ENCODE data around the gene RUNX1. TPM values are rescaled to one million over a fixed set of nuclear protein-coding genes. Genes with fewer than 3 reads are reported as not detected.

The RUNX1 gene
- total RNA-seq, 2 donors from 2014 or later = 112 to 136 TPM

DNA sequence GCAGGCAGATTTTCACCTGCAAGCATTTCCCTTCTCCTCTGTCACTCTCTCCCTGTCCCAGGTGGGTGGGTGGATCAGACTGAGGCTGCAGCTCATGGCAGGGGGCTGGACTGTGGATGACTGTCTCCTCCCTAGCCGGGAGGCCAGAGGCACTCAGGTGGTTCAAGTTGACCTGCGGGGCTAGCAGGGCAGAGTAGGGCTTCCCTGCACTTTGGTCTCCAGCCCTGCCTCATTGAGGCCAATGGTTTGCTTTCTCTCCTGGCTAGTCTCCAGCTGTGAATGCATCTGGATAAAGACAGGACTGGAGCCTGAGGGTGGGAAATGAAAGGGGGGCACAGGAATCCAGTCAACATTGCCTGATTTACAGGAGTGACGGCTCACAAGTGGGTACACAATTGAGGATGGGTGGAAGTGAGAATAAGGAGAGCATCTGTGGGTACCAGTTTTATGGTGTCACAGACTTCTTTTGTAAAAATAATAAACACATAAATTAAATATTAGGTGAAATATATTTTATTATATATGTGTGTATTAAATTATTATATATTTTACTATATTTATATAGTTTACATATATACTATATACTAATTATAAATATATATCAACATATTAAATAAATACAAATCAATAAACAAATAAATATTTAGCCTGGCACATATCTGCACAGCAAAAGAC lies 25.6 kb downstream of the RUNX1 start:
- no peaks in the 10 kb centered on the region for H3K9me3 Mint-ChIP-seq
- peaks cover 72% of the 10 kb centered on the region for H3K4me1 Mint-ChIP-seq
- peak overlapping the region; percentile 94 for H3K27ac Mint-ChIP-seq
- ATAC-seq (replicated peaks) = no peak
- peak overlapping the region; percentile 90 for H3K4me3 Mint-ChIP-seq
- H3K36me3 Mint-ChIP-seq (ENCODE audit: low read depth) = peaks cover 18% of the 10 kb centered on the region
- H3K27me3 Mint-ChIP-seq = no peaks in the 10 kb centered on the region

DNA sequence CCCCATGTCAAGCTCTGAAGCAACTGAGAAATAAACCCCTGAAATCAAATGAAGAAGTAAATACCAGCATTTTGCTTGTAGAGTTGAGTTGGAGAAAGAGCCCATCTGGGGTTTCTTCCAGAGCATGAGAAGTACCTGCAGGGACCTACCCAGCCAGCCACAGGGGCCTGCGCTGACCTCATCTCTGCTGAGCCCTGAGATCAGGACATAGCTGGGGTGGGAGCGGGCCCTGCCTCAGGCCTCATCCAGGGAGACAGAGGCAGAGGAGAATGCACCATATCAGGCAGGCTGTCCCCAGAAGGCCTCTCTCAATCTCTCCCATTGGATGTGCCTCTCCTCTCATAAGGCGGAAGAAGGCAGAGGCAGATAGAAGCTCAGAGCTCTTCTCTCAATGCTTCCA lies 27.6 kb downstream of the RUNX1 start:
- no peaks in the 10 kb centered on the region for H3K27me3 Mint-ChIP-seq
- H3K36me3 Mint-ChIP-seq (ENCODE audit: low read depth) = peaks cover 18% of the 10 kb centered on the region
- H3K4me1 Mint-ChIP-seq = peaks cover 76% of the 10 kb centered on the region
- peak overlapping the region; percentile 87 for H3K27ac Mint-ChIP-seq
- peak overlapping the region; percentile 69 for H3K4me3 Mint-ChIP-seq
- H3K9me3 Mint-ChIP-seq = no peaks in the 10 kb centered on the region
- ATAC-seq (replicated peaks) = no peak

DNA sequence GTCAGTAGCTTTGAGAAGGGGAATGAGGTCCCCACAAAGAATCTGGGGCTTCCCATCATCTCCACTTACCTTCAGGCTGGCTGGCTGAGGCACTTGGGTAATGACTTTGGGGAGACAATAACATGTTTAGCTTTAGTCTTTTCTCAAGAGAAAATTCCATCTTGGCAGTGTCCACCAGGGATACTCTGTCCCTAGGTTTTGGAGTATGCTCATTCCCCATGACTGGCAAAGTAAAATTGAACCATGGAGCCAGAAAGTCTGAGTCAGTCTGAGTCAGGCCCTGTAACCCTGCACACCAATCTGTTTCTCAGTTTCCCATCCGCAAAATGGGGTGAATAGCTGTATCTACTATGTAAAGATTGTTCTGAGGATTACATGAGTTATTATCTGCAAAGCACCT lies 28.2 kb downstream of the RUNX1 start:
- peak overlapping the region; percentile 69 for H3K4me3 Mint-ChIP-seq
- peak overlapping the region; percentile 87 for H3K27ac Mint-ChIP-seq
- peaks cover 80% of the 10 kb centered on the region for H3K4me1 Mint-ChIP-seq
- peak; percentile 71 for ATAC-seq (replicated peaks)
- H3K36me3 Mint-ChIP-seq (ENCODE audit: low read depth) = peaks cover 18% of the 10 kb centered on the region
- H3K9me3 Mint-ChIP-seq = no peaks in the 10 kb centered on the region
- no peaks in the 10 kb centered on the region for H3K27me3 Mint-ChIP-seq

GRCh38 chr21:35020436-35020835 lies 28.7 kb downstream of the RUNX1 start:
- Mint-ChIP-seq H3K27ac (peak overlapping the region; percentile 87), H3K9me3 (no peaks in the 10 kb centered on the region), H3K27me3 (no peaks in the 10 kb centered on the region), H3K4me1 (peaks cover 80% of the 10 kb centered on the region), H3K4me3 (peak overlapping the region; percentile 69), H3K36me3 (ENCODE audit: low read depth) (peaks cover 18% of the 10 kb centered on the region)
- ATAC-seq (replicated peaks) = peak; percentile 64

DNA sequence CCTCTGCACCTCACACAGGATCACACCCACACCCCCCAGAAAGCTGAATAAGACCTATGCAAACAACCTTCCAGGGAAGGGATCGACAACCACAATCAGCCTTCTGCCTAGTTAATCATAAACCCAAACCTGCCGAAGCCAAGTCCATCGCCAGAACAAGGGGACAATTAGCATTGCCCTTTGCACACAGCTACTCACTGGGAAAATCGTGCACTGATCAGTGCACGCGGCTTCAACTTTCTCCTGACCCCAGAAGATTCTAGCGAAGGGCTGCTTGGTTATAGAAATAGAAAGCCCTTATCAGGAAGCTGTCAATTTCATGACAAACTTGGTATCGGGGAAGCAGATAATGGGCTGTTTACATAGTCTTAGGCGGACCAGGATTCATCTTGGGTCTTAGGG lies 29.5 kb downstream of the RUNX1 start:
- Mint-ChIP-seq H3K27me3 (no peaks in the 10 kb centered on the region), H3K27ac (peak overlapping the region; percentile 87), H3K4me3 (peak overlapping the region; percentile 69), H3K36me3 (ENCODE audit: low read depth) (peaks cover 16% of the 10 kb centered on the region), H3K4me1 (peaks cover 81% of the 10 kb centered on the region), H3K9me3 (no peaks in the 10 kb centered on the region)
- ATAC-seq (replicated peaks) = no peak

DNA sequence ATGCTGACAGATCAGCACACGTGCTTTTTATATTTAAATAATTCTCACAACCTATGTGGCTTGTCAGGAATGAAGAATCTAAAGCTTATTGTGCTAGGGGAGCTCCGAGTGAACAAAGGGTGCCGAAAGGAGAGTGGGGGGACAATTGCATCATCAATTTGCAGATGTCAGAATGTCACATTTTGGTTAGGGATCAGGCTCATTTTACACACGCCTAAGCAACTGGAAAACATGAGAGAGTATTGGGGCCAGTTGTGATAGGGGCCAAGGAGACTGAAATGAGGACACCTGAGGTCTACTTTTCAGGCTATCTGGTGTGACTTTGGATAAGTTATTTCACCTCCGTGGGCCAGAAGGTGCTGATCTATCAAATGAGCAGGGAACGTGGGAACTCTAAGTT lies 31.8 kb downstream of the RUNX1 start:
- peak overlapping the region; percentile 77 for H3K27ac Mint-ChIP-seq
- H3K9me3 Mint-ChIP-seq = no peaks in the 10 kb centered on the region
- no peaks in the 10 kb centered on the region for H3K27me3 Mint-ChIP-seq
- H3K4me1 Mint-ChIP-seq = peaks cover 80% of the 10 kb centered on the region
- ATAC-seq (replicated peaks) = no peak
- peaks cover 5% of the 10 kb centered on the region for H3K36me3 Mint-ChIP-seq (ENCODE audit: low read depth)
- H3K4me3 Mint-ChIP-seq = peak overlapping the region; percentile 69

DNA sequence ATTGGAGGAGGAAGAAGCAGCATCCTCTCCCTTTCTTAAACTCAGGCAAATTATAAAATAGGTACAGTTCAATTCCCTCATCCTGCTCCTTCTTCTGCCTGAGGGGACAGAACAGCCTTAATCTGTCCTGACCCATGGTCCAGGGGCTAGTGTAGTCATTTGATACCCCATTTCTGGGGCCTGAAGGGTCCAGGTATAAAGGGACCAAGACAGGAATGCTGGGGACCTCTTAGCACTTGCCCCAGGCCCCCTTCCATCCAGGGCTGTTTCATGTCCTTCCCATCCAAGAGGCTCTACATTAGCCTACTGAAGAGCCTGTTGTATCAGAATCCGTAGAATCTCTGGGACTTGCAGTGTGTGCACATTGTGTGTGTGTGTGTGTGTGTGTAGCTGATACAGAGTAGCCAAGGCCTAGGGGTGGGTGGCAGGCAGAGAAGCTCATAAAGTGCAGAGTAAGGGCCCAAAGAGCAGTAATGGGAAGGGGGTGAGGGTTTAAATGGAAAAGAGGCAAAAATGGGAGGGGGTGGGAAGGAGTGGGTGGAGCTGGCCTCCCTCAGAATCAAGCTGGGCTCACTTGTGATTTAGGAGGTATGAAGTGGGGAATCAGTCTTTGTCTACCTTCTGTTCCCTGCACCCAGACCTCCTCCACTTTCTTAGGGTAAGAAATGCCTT lies 32.4 kb downstream of the RUNX1 start:
- H3K27me3 Mint-ChIP-seq = no peaks in the 10 kb centered on the region
- ATAC-seq (replicated peaks) = no peak
- no peaks in the 10 kb centered on the region for H3K9me3 Mint-ChIP-seq
- peak overlapping the region; percentile 77 for H3K27ac Mint-ChIP-seq
- H3K36me3 Mint-ChIP-seq (ENCODE audit: low read depth) = peaks cover 5% of the 10 kb centered on the region
- peaks cover 80% of the 10 kb centered on the region for H3K4me1 Mint-ChIP-seq
- H3K4me3 Mint-ChIP-seq = peak overlapping the region; percentile 69

GRCh38 chr21:35016071-35016470 lies 33.0 kb downstream of the RUNX1 start:
- peaks cover 79% of the 10 kb centered on the region for H3K4me1 Mint-ChIP-seq
- H3K4me3 Mint-ChIP-seq = peak overlapping the region; percentile 69
- ATAC-seq (replicated peaks) = no peak
- no peaks in the 10 kb centered on the region for H3K27me3 Mint-ChIP-seq
- no peaks in the 10 kb centered on the region for H3K9me3 Mint-ChIP-seq
- H3K36me3 Mint-ChIP-seq (ENCODE audit: low read depth) = peaks cover 5% of the 10 kb centered on the region
- peak overlapping the region; percentile 77 for H3K27ac Mint-ChIP-seq

DNA sequence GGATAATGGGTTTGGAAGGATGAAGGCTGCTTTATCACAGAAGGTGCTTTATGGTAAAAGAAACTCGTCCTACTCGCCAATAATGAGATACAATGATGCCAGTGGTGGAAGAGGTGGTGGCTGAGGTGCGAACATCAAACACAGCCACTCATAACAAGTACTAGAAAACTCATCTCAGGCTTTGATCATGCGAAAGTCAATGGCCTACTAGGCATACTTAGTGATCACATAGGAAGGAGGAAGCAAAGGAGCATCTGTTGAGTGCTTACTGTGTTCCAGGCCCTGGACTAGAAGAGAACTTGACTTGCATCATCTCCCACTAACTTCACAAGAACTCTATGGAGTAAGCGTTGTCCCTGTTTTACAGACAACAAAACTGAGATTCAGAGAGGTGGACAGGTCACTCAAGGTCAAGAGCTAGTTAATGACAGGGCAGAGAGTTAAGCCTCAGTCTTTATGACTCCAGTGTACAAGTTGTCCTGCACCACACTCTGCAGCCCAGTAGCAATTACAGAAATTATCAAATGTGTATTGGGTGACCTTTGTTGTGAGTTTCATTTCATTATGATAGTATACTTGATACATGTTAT lies 33.6 kb downstream of the RUNX1 start:
- H3K36me3 Mint-ChIP-seq (ENCODE audit: low read depth) = peaks cover 8% of the 10 kb centered on the region
- peak overlapping the region; percentile 77 for H3K27ac Mint-ChIP-seq
- H3K9me3 Mint-ChIP-seq = no peaks in the 10 kb centered on the region
- peak overlapping the region; percentile 69 for H3K4me3 Mint-ChIP-seq
- no peaks in the 10 kb centered on the region for H3K27me3 Mint-ChIP-seq
- H3K4me1 Mint-ChIP-seq = peaks cover 76% of the 10 kb centered on the region
- peak; percentile 92 for ATAC-seq (replicated peaks)

GRCh38 chr21:35014302-35015041 lies 34.6 kb downstream of the RUNX1 start:
- H3K27ac Mint-ChIP-seq = peak overlapping the region; percentile 77
- peaks cover 6% of the 10 kb centered on the region for H3K36me3 Mint-ChIP-seq (ENCODE audit: low read depth)
- H3K4me1 Mint-ChIP-seq = peaks cover 78% of the 10 kb centered on the region

DNA sequence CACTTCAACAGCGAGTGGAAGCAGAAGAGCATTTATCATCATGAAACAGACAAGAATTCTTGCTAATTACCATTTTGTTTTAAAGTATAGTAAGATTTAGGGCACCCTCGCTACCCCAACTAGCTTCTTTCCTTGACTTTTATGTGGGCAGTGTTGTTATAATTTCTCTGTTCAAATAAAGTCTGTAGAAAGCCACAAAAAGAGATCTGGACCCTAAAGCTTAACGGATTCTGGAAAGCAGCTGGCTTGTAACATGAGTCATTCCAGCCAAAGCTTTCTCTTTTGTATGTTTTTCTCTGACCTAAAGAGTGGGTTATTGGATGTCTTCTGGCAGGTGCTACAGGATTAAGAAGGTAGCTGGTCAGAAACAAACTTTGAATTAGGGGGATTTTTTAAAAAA lies 37.4 kb downstream of the RUNX1 start:
- H3K36me3 Mint-ChIP-seq (ENCODE audit: low read depth) = peaks cover 12% of the 10 kb centered on the region
- no peaks in the 10 kb centered on the region for H3K27me3 Mint-ChIP-seq
- H3K4me3 Mint-ChIP-seq = peak overlapping the region; percentile 82
- peak overlapping the region; percentile 87 for H3K27ac Mint-ChIP-seq
- peak; percentile 21 for ATAC-seq (replicated peaks)
- no peaks in the 10 kb centered on the region for H3K9me3 Mint-ChIP-seq
- peaks cover 73% of the 10 kb centered on the region for H3K4me1 Mint-ChIP-seq

More at GRCh38 chr21:35014302-35015041, 34.6 kb downstream of the RUNX1 start:
- Mint-ChIP-seq H3K4me3 (peak overlapping the region; percentile 69), H3K9me3 (no peaks in the 10 kb centered on the region), H3K27me3 (no peaks in the 10 kb centered on the region)
- peak; percentile 11 for ATAC-seq (replicated peaks)

GRCh38 chr21:35010447-35010846 lies 38.7 kb downstream of the RUNX1 start:
- Mint-ChIP-seq H3K27ac (no peak overlapping the region), H3K9me3 (no peaks in the 10 kb centered on the region), H3K27me3 (no peaks in the 10 kb centered on the region), H3K4me1 (peaks cover 73% of the 10 kb centered on the region), H3K4me3 (peak overlapping the region; percentile 82), H3K36me3 (ENCODE audit: low read depth) (peaks cover 16% of the 10 kb centered on the region)
- ATAC-seq (replicated peaks) = no peak

- H3K4me1 Mint-ChIP-seq = peaks cover 74% of the 10 kb centered on the region
- no peak for ATAC-seq (replicated peaks)
- H3K27me3 Mint-ChIP-seq = no peaks in the 10 kb centered on the region
- peaks cover 16% of the 10 kb centered on the region for H3K36me3 Mint-ChIP-seq (ENCODE audit: low read depth)
- H3K27ac Mint-ChIP-seq = no peak overlapping the region
- no peaks in the 10 kb centered on the region for H3K9me3 Mint-ChIP-seq
- H3K4me3 Mint-ChIP-seq = peak overlapping the region; percentile 55
Measured at GRCh38 chr21:35007348-35007747, 41.8 kb downstream of the RUNX1 start.

GRCh38 chr21:35006771-35007170 lies 42.3 kb downstream of the RUNX1 start:
- Mint-ChIP-seq H3K4me1 (peaks cover 72% of the 10 kb centered on the region), H3K36me3 (ENCODE audit: low read depth) (peaks cover 16% of the 10 kb centered on the region), H3K27ac (peak overlapping the region; percentile 69)

More at GRCh38 chr21:35006771-35007170, 42.3 kb downstream of the RUNX1 start:
- peak overlapping the region; percentile 55 for H3K4me3 Mint-ChIP-seq
- peak; percentile 55 for ATAC-seq (replicated peaks)
- H3K9me3 Mint-ChIP-seq = no peaks in the 10 kb centered on the region
- no peaks in the 10 kb centered on the region for H3K27me3 Mint-ChIP-seq
